GM12878 (cell line): Measurements from ENCODE around the gene LIPM. TPM values are rescaled to one million over a fixed set of nuclear protein-coding genes. Genes with fewer than 3 reads are reported as not detected.

Experiments used
- ATAC-seq: fragments of 200-7000 bp; cut with Tn5 transposase; 3 replicates; pipeline ENCODE4 v1.9.1; 2020; ENCODE audit warnings: mild to moderate bottlenecking, moderate library complexity
- BruUV-seq: library from RNA; stranded (reverse); fragments of 400-500 nt; replicated peaks from 2 replicates; lab custom pipeline; 2021; lab: Mats Ljungman, UMichigan
- CTCF ChIA-PET: fragments of 300-600 bp; sonication (Branson Sonifier 250); formaldehyde crosslinking; extraction: SDS; loops from one replicate; lab custom pipeline; 2021; ENCODE audit warnings: inconsistent platforms; lab: Yijun Ruan, JAX
- POLR2A ChIA-PET: fragments of 350-600 bp; formaldehyde crosslinking; extraction: SDS; loops from one replicate; lab custom pipeline; 2021; ENCODE audit warnings: inconsistent platforms; lab: Charles Lee
- RAD21 ChIA-PET: fragments of 300-600 bp; sonication (Branson Sonifier 250); formaldehyde crosslinking; loops from one replicate; lab custom pipeline; 2023; ENCODE audit warnings: antibody characterized with exemption; ENCODE audit not compliant: unreplicated experiment; lab: Charles Lee
- SMC1A ChIA-PET: fragments of 300-600 bp; sonication (Branson Sonifier 250); formaldehyde crosslinking; loops from one replicate; lab custom pipeline; 2023; ENCODE audit not compliant: unreplicated experiment, uncharacterized antibody; lab: Charles Lee
- DNase-seq: peaks from one replicate; pipeline ENCODE4 v3.0.0-alpha.2; 2011; ENCODE audit warnings: low read depth, low spot score
- FAIRE-seq: peaks from 3 replicates; lab custom pipeline; 2011; peaks lifted over from hg19 to GRCh38; lab: Jason Lieb, UNC
- H2AFZ ChIP-seq: 2 replicates; pipeline ENCODE4 v1.6.0; 2011; ENCODE audit warnings: low read depth, low read length, control low read depth; ENCODE audit not compliant: control insufficient read depth
- H3K27ac ChIP-seq: 2 replicates; pipeline ENCODE4 v1.5.1; 2011; ENCODE audit warnings: control low read depth; ENCODE audit not compliant: control insufficient read depth, insufficient read depth
- H3K27me3 ChIP-seq, 2 experiments: replicated peaks in 1 of 2; 2 replicates each; pipeline versions ENCODE4 v1.6.0 to v1.6.1; 2011; ENCODE audit warnings: low read length in 1 of 2; ENCODE audit not compliant: control insufficient read depth in 2 of 2, insufficient read depth in 2 of 2
- H3K36me3 ChIP-seq, 2 experiments: 2 replicates each; pipeline ENCODE4 v1.5.1; 2011; ENCODE audit warnings: low read length in 1 of 2; ENCODE audit not compliant: control insufficient read depth in 2 of 2, insufficient read depth in 2 of 2
- H3K4me1 ChIP-seq: 2 replicates; pipeline ENCODE4 v1.6.1; 2011; ENCODE audit warnings: mild to moderate bottlenecking, low read length, moderate library complexity, mixed read lengths; ENCODE audit not compliant: control insufficient read depth, insufficient read depth
- H3K4me2 ChIP-seq: 2 replicates; pipeline ENCODE4 v1.6.0; 2011; ENCODE audit warnings: control low read depth; ENCODE audit not compliant: control insufficient read depth, insufficient read depth
- H3K4me3 ChIP-seq: fragments of 200-600 bp; sonication (generic); 2 replicates; pipeline ENCODE4 v1.5.1; 2016
- H3K79me2 ChIP-seq: 2 replicates; pipeline ENCODE4 v1.6.0; 2011; ENCODE audit warnings: low read length; ENCODE audit not compliant: control insufficient read depth, insufficient read depth
- H3K9ac ChIP-seq: 2 replicates; pipeline ENCODE4 v1.8.0; 2011; ENCODE audit warnings: low read length, control low read depth, mixed read lengths; ENCODE audit not compliant: control insufficient read depth, insufficient read depth
- H3K9me3 ChIP-seq: replicated peaks from 3 replicates; pipeline ENCODE4 v1.5.1; 2011; ENCODE audit warnings: mild to moderate bottlenecking, low read length; ENCODE audit not compliant: control insufficient read depth, insufficient read depth
- H4K20me1 ChIP-seq: 2 replicates; pipeline ENCODE4 v1.6.0; 2011; ENCODE audit not compliant: control insufficient read depth, insufficient read depth
- ESRRA ChIP-seq: IDR thresholded peaks from 2 replicates; pipeline ENCODE4 v1.6.1; 2012; ENCODE audit warnings: mild to moderate bottlenecking, low read length, improper control_type of control experiment
- NFYA ChIP-seq: IDR thresholded peaks from 2 replicates; pipeline ENCODE4 v1.6.1; 2011; ENCODE audit warnings: low read depth, mild to moderate bottlenecking, low read length, improper control_type of control experiment, borderline replicate concordance
- NRF1 ChIP-seq: conservative IDR thresholded peaks from 2 replicates; pipeline ENCODE4 v1.6.1; 2011; ENCODE audit warnings: mild to moderate bottlenecking, low read depth, low read length, improper control_type of control experiment
- PAX5 ChIP-seq: IDR thresholded peaks from 2 replicates; pipeline ENCODE4 v1.6.1; 2011; ENCODE audit warnings: low read depth, low read length, borderline replicate concordance
- POLR2AphosphoS2 ChIP-seq: IDR thresholded peaks from 2 replicates; pipeline ENCODE4 v1.6.1; 2011; ENCODE audit warnings: low read depth, mild to moderate bottlenecking, low read length, improper control_type of control experiment, moderate library complexity
- POLR2AphosphoS5 ChIP-seq: IDR thresholded peaks from 2 replicates; pipeline ENCODE4 v1.6.1; 2011; ENCODE audit warnings: mild to moderate bottlenecking, low read length, inconsistent platforms
- POU2F2 ChIP-seq: IDR thresholded peaks from 3 replicates; pipeline ENCODE4 v1.6.1; 2011; ENCODE audit warnings: low read depth, mild to moderate bottlenecking, low read length, borderline replicate concordance
- RBBP5 ChIP-seq: fragments of 200-600 bp; sonication (generic); conservative IDR thresholded peaks from 2 replicates; pipeline ENCODE4 v1.6.1; 2016
- SUPT20H ChIP-seq: IDR thresholded peaks from 2 replicates; pipeline ENCODE4 v1.6.1; 2011; ENCODE audit warnings: low read depth, mild to moderate bottlenecking, low read length, moderate library complexity, borderline replicate concordance; ENCODE audit not compliant: control insufficient read depth
- WGBS: methylation state at CpG from one replicate; pipeline ENCODE4 v1.1.6; 2016; ENCODE audit warnings: low lambda C conversion rate; ENCODE audit not compliant: insufficient replicate concordance, insufficient coverage; ENCODE audit errors: missing lambda C conversion rate; 5-methylcytosine and 5-hydroxymethylcytosine counted together
- in situ Hi-C: fragments of 300-500 bp; cut with MboI; formaldehyde crosslinking; loops from 9 replicates; pipeline ENCODE4 v1.14.3; 2018; ENCODE audit warnings: mixed read lengths
- intact Hi-C: fragments of 100-400 bp; cut with micrococcal nuclease; formaldehyde crosslinking; loops from one replicate; pipeline ENCODE4 v1.14.2; 2022; ENCODE audit not compliant: unreplicated experiment
- polyA plus RNA-seq, 11 experiments: library from polyadenylated mRNA; depleted of rRNA in 4 of 11; unstranded in 6 of 11; stranded (reverse) in 5 of 11; fragments of >200 nt; fragmentation: Nextera tagmentation in 4 of 11; fragmentation: Illumina TruSeq in 1 of 11; extraction: Ambion mirVana in 4 of 11; extraction: Trizol in 1 of 11; gene quantifications; 1 replicate in 1 of 11; 2 replicates in 10 of 11; pipeline versions ENCODE4 v1.2.1 to v1.2.3, GENCODE V29; 2011 to 2016; ENCODE audit warnings: inconsistent platforms in 2 of 11, missing spikeins in 2 of 11, low read depth in 1 of 11
- total RNA-seq, 4 experiments: library from RNA; depleted of rRNA in 3 of 4; stranded (reverse); fragments of >200 nt in 3 of 4; fragmentation: Illumina TruSeq in 1 of 4; extraction: Trizol in 1 of 4; gene quantifications; 2 replicates each; pipeline versions ENCODE4 v1.2.1 to v1.2.3, GENCODE V29; 2013 to 2021
- TF ChIP-seq, protein P1 (sequence below): fragments of 450-650 bp; IDR thresholded peaks from 2 replicates; pipeline ENCODE4 v1.6.1; 2017; ENCODE audit warnings: mild to moderate bottlenecking, moderate library complexity
- TF ChIP-seq, protein P2 (sequence below): fragments of 450-650 bp; IDR thresholded peaks from 2 replicates; pipeline ENCODE4 v1.6.1; 2014; ENCODE audit warnings: mild to moderate bottlenecking
- TF ChIP-seq, protein P3 (sequence below): fragments of 150-350 bp; IDR thresholded peaks from 2 replicates; pipeline ENCODE4 v1.6.1; 2014; ENCODE audit warnings: mild to moderate bottlenecking, low read depth, low read length

Gene LIPM
- total and polyA plus RNA-seq, 10 of the 15 experiments (the other 5 are each of a cell fraction or from before 2014, with no cell fraction given): not detected

DNA sequence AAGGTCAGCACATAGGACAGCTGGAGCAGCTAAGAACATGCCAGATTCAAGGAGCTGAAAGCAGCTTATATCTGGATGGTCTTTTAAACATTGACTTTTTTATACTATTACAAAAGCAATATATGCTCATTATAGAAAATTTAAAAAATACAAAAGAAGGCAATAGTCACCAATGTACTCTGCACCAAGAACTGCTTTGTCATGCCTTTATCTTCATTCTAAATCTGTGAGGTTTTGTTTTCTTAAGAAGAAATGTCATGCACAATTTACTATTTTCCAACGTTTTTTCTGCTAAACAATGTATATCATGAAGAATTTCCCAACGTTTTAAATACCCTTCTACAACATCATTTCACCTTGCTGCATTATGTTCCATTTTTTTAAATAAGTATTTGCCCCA is 2.8 kb downstream of the LIPM start:
- intact Hi-C loops (no loop called here), in situ Hi-C loops (no loop called here)
- TF ChIP-seq POLR2AphosphoS5 (no peak), SUPT20H (no peak), POU2F2 (no peak), PAX5 (no peak), POLR2AphosphoS2 (no peak), NFYA (no peak), ESRRA (no peak), NRF1 (no peak), RBBP5 (no peak)
- TF ChIP-seq, protein P1, sequence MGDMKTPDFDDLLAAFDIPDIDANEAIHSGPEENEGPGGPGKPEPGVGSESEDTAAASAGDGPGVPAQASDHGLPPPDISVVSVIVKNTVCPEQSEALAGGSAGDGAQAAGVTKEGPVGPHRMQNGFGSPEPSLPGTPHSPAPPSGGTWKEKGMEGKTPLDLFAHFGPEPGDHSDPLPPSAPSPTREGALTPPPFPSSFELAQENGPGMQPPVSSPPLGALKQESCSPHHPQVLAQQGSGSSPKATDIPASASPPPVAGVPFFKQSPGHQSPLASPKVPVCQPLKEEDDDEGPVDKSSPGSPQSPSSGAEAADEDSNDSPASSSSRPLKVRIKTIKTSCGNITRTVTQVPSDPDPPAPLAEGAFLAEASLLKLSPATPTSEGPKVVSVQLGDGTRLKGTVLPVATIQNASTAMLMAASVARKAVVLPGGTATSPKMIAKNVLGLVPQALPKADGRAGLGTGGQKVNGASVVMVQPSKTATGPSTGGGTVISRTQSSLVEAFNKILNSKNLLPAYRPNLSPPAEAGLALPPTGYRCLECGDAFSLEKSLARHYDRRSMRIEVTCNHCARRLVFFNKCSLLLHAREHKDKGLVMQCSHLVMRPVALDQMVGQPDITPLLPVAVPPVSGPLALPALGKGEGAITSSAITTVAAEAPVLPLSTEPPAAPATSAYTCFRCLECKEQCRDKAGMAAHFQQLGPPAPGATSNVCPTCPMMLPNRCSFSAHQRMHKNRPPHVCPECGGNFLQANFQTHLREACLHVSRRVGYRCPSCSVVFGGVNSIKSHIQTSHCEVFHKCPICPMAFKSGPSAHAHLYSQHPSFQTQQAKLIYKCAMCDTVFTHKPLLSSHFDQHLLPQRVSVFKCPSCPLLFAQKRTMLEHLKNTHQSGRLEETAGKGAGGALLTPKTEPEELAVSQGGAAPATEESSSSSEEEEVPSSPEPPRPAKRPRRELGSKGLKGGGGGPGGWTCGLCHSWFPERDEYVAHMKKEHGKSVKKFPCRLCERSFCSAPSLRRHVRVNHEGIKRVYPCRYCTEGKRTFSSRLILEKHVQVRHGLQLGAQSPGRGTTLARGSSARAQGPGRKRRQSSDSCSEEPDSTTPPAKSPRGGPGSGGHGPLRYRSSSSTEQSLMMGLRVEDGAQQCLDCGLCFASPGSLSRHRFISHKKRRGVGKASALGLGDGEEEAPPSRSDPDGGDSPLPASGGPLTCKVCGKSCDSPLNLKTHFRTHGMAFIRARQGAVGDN: no peak
- TF ChIP-seq, protein P2, sequence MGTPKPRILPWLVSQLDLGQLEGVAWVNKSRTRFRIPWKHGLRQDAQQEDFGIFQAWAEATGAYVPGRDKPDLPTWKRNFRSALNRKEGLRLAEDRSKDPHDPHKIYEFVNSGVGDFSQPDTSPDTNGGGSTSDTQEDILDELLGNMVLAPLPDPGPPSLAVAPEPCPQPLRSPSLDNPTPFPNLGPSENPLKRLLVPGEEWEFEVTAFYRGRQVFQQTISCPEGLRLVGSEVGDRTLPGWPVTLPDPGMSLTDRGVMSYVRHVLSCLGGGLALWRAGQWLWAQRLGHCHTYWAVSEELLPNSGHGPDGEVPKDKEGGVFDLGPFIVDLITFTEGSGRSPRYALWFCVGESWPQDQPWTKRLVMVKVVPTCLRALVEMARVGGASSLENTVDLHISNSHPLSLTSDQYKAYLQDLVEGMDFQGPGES: no peak
- TF ChIP-seq, protein P3, sequence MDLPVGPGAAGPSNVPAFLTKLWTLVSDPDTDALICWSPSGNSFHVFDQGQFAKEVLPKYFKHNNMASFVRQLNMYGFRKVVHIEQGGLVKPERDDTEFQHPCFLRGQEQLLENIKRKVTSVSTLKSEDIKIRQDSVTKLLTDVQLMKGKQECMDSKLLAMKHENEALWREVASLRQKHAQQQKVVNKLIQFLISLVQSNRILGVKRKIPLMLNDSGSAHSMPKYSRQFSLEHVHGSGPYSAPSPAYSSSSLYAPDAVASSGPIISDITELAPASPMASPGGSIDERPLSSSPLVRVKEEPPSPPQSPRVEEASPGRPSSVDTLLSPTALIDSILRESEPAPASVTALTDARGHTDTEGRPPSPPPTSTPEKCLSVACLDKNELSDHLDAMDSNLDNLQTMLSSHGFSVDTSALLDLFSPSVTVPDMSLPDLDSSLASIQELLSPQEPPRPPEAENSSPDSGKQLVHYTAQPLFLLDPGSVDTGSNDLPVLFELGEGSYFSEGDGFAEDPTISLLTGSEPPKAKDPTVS: no peak
- SMC1A ChIA-PET: interaction anchor here (0.7 to 1.9 kb wide), 3 partner anchors 14 to 269 kb away, joined by 3 to 4 read pairs (median 4); no protein-coding TSS in a partner anchor
- DNase-seq (no peak), FAIRE-seq (no peak), ATAC-seq (no peak)
- Histone ChIP-seq H3K4me2 (no peak overlapping the region), H2AFZ (no peak overlapping the region), H3K9ac (no peak overlapping the region), H3K27me3 (no peaks in the 10 kb centered on the region), H3K4me3 (no peak overlapping the region), H3K9me3 (no peaks in the 10 kb centered on the region), H3K4me1 (no peaks in the 10 kb centered on the region), H3K27ac (no peak overlapping the region), H3K36me3 (no peaks in the 10 kb centered on the region), H3K79me2 (no peaks in the 10 kb centered on the region), H4K20me1 (no peaks in the 10 kb centered on the region)
- CTCF ChIA-PET: interaction anchor here (1.0 to 2.4 kb wide), 3 partner anchors 35 to 117 kb away, joined by 3 to 9 read pairs (median 8); no protein-coding TSS in a partner anchor
- POLR2A ChIA-PET: no interaction called here
- BruUV-seq: no TSS peak
- 0% methylated on average over 2 of the region's 2 CpGs for WGBS
- RAD21 ChIA-PET: interaction anchor here (1.1 to 1.2 kb wide), 2 partner anchors 10 to 118 kb away, joined by 3 to 4 read pairs; no protein-coding TSS in a partner anchor
